ENCODE data around the gene ZRANB1.

Gene ZRANB1

DNA sequence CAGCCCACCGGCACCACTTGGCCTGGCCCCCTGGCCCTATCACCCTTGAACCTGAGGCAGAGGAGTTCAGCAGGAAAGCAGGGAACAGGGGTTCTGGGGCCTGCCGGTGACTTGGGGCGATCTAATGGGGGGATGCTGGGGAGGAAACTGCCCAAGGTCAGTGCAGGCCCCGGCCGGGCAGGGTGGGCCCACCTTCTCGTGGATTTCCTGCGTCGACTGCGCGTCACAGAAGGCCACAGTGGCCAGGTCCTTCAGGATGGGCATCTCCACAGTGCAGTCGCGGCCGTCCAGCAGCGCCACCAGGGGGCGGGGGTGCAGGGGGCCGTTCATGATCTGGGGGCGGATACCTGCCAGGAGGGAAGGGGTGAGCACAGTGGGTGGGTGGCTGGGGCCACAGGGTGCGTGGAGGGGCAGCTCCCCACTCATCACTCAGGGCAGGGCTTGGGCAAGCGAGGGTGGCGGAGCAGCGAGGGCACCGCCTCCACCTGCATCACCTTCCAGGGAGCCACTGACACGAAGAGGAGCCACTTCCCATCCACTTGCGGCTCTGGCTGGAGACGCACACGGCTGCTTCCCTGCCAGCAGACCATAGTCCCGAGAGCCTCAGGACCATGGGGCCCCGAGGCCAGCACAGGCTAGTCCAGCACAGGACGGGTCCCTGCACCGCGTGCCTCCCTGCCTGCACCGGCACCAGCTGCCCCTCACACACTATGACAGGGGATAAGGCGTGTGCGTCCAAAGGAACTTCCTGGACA lies 61.4 kb downstream of the ZRANB1 start:
- Histone ChIP-seq H3K9ac (ENCODE audit: low read depth, low read length) (no peak overlapping the region), H3K27me3 (ENCODE audit: control insufficient read depth, insufficient read depth, low read length) (no peaks in the 10 kb centered on the region), H3K4me3 (ENCODE audit: low read length) (no peak overlapping the region), H3K4me1 (ENCODE audit: control insufficient read depth, insufficient read depth, low read length) (peaks cover 29% of the 10 kb centered on the region), H3K4me2 (ENCODE audit: low read length) (no peak overlapping the region), H3K36me3 (ENCODE audit: insufficient read depth, low read length) (peaks cover 65% of the 10 kb centered on the region), H3K9me3 (replicated peaks; ENCODE audit: low read length) (no peaks in the 10 kb centered on the region)

DNA sequence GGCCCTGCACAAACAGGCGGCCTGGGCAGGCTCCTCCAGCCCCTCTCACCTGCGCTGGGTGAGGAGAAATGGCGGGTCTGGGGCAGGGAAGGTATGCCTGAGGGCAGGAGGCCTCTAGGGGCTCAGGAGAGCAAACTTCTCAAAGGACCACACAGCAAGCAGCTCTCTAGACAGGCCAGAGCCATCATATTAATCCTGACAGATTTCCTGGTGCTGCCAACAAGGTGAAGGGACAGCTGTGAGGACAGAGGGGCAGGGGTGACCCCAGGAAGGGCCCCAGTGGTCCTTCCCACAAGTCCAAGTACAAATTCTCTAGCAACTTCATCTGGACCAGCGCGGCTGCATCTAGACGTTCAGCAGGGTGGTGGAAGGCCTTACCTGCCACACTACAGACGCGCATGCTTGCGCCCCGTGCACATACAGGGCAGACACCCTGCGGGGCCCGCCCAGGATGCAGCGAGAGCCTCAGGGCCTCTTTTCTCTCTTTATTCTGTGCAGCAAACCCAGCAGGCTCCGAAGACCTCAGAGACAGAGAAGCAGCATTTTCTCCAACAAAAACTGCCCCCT lies 62.1 kb downstream of the ZRANB1 start:
- H3K4me3 ChIP-seq (ENCODE audit: low read length): no peak overlapping the region
- H3K9me3 ChIP-seq (replicated peaks; ENCODE audit: low read length): no peaks in the 10 kb centered on the region
- H3K27me3 ChIP-seq (ENCODE audit: control insufficient read depth, insufficient read depth, low read length): no peaks in the 10 kb centered on the region
- H3K4me2 ChIP-seq (ENCODE audit: low read length): no peak overlapping the region
- H3K9ac ChIP-seq (ENCODE audit: low read depth, low read length): no peak overlapping the region
- H3K36me3 ChIP-seq (ENCODE audit: insufficient read depth, low read length): peaks cover 58% of the 10 kb centered on the region
- H3K4me1 ChIP-seq (ENCODE audit: control insufficient read depth, insufficient read depth, low read length): peaks cover 29% of the 10 kb centered on the region

DNA sequence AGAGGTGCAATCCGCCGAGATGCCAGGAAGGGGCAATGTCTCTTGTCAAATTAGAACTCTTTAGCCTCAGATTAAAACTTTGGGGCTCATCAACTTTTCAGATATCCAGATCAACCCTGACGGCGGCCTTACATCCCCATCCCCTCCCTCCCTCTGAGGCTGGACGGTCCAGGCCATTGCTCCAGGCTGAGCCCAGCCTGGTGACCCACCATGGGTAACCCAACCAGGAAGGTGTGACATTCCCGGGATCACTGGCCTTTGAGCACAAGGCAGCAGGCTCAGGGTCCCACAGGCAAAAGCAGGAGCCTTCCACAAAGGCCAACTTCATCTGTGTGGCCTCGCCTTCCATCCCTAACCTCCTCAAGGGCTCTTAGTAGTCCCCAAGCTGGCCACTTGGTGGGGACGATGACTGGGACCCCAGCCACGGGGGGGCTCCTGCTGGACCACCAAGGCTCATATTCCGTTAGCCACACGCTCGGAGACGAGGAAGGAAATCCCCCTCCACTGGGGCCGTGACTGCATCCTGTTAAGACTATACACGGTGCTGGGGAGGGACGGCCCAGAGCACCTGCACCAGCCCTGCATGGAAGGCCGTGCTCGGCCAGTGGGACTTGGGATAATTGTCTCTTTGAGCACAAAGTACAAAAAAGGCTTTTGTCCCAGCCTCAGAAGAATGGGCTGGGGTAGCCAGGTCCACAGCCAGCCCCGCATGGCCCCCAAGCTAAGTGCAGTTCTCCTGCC lies 62.8 kb downstream of the ZRANB1 start:
- Histone ChIP-seq H3K9ac (ENCODE audit: low read depth, low read length) (no peak overlapping the region), H3K27me3 (ENCODE audit: control insufficient read depth, insufficient read depth, low read length) (no peaks in the 10 kb centered on the region), H3K4me2 (ENCODE audit: low read length) (no peak overlapping the region), H3K4me3 (ENCODE audit: low read length) (no peak overlapping the region), H3K4me1 (ENCODE audit: control insufficient read depth, insufficient read depth, low read length) (peaks cover 24% of the 10 kb centered on the region), H3K9me3 (replicated peaks; ENCODE audit: low read length) (no peaks in the 10 kb centered on the region), H3K36me3 (ENCODE audit: insufficient read depth, low read length) (peaks cover 56% of the 10 kb centered on the region)

- no peaks in the 10 kb centered on the region for H3K9me3 ChIP-seq (replicated peaks; ENCODE audit: low read length)
- H3K36me3 ChIP-seq (ENCODE audit: insufficient read depth, low read length): peaks cover 48% of the 10 kb centered on the region
- no peaks in the 10 kb centered on the region for H3K27me3 ChIP-seq (ENCODE audit: control insufficient read depth, insufficient read depth, low read length)
- no peak overlapping the region for H3K4me3 ChIP-seq (ENCODE audit: low read length)
- no peak overlapping the region for H3K4me2 ChIP-seq (ENCODE audit: low read length)
- peaks cover 17% of the 10 kb centered on the region for H3K4me1 ChIP-seq (ENCODE audit: control insufficient read depth, insufficient read depth, low read length)
- no peak overlapping the region for H3K9ac ChIP-seq (ENCODE audit: low read depth, low read length)
These were observed 63.6 kb downstream of the ZRANB1 start for GRCh38 chr10:125005312-125006187.

DNA sequence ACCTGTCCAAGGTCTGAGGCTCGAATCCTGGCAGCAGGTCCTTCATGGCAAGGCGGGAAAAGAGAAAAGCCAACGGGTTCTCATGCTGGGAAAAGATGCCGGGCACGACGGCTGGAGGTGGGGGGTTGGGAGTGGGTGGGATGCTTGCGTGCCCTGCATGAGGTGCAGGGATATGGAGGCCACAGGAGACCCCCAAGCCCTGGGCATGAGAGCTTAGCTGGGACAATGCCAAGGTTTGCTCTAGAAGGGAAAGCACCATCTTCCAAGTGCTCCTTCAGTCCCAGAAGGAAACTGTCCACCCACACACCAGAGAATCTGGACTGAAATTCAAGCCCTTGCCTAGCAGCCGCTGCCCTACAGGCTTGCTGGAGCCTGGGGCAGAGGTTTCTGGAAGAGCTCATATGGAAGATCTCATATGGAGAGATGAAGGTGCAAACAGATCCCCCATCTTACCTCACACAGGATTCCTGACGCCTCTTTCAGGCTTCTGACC lies 64.3 kb downstream of the ZRANB1 start:
- no peaks in the 10 kb centered on the region for H3K27me3 ChIP-seq (ENCODE audit: control insufficient read depth, insufficient read depth, low read length)
- no peak overlapping the region for H3K4me2 ChIP-seq (ENCODE audit: low read length)
- H3K9me3 ChIP-seq (replicated peaks; ENCODE audit: low read length): no peaks in the 10 kb centered on the region
- peak overlapping the region; percentile 60 for H3K9ac ChIP-seq (ENCODE audit: low read depth, low read length)
- H3K36me3 ChIP-seq (ENCODE audit: insufficient read depth, low read length): peaks cover 46% of the 10 kb centered on the region
- peaks cover 17% of the 10 kb centered on the region for H3K4me1 ChIP-seq (ENCODE audit: control insufficient read depth, insufficient read depth, low read length)
- H3K4me3 ChIP-seq (ENCODE audit: low read length): no peak overlapping the region

DNA sequence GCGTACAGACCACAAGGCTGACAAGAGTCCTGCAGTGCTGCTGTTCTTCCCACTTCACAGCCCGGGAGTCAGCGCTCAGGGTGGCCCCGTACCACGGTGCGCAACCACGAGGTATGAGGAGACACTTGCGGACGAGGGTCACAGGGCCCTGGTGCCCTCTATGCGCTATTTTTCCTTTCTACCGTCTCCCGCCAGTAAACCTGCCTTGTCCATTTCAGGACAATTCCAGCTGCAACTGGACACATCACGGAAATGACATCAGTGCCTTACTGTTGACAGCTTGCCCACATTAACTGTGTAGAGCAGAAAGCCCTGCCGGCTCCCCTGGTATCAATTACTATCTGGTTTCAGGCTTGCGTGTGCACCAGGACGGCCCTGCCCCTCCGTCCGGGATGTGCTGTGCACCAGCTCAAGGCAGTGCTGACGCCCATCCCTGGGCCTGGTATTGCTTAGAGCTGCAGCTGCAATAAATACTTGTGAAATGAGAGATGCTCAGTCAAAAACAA lies 65.1 kb downstream of the ZRANB1 start:
- Histone ChIP-seq H3K27me3 (ENCODE audit: control insufficient read depth, insufficient read depth, low read length) (no peaks in the 10 kb centered on the region), H3K4me3 (ENCODE audit: low read length) (no peak overlapping the region), H3K36me3 (ENCODE audit: insufficient read depth, low read length) (peaks cover 46% of the 10 kb centered on the region), H3K9me3 (replicated peaks; ENCODE audit: low read length) (no peaks in the 10 kb centered on the region), H3K4me1 (ENCODE audit: control insufficient read depth, insufficient read depth, low read length) (peaks cover 22% of the 10 kb centered on the region), H3K4me2 (ENCODE audit: low read length) (no peak overlapping the region), H3K9ac (ENCODE audit: low read depth, low read length) (peak overlapping the region; percentile 60)

DNA sequence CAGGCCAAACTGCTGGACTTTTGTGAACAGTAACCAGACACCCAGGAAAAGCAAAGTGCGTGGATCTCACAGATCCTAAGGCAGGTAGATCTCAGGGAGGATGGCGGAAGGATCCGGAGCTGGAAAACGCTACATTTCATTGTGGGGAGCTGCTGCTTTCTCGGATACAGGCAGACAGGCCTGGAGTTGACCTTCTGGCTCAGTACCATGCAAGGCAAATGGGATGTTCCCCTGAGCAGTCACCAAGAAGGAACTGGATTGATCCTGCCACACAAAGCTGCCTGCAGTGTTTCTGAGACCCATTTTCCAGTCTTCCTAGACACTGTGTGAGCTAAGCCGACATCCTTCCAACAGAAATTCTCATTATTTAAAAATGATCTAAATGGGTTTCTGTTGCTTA lies 65.5 kb downstream of the ZRANB1 start:
- Histone ChIP-seq H3K27me3 (ENCODE audit: control insufficient read depth, insufficient read depth, low read length) (no peaks in the 10 kb centered on the region), H3K4me2 (ENCODE audit: low read length) (no peak overlapping the region), H3K9me3 (replicated peaks; ENCODE audit: low read length) (no peaks in the 10 kb centered on the region), H3K9ac (ENCODE audit: low read depth, low read length) (peak overlapping the region; percentile 46), H3K4me1 (ENCODE audit: control insufficient read depth, insufficient read depth, low read length) (peaks cover 27% of the 10 kb centered on the region), H3K36me3 (ENCODE audit: insufficient read depth, low read length) (peaks cover 46% of the 10 kb centered on the region), H3K4me3 (ENCODE audit: low read length) (no peak overlapping the region)

- H3K27me3 ChIP-seq (ENCODE audit: control insufficient read depth, insufficient read depth, low read length): no peaks in the 10 kb centered on the region
- H3K9me3 ChIP-seq (replicated peaks; ENCODE audit: low read length): no peaks in the 10 kb centered on the region
- H3K4me3 ChIP-seq (ENCODE audit: low read length): no peak overlapping the region
- peaks cover 36% of the 10 kb centered on the region for H3K36me3 ChIP-seq (ENCODE audit: insufficient read depth, low read length)
- H3K9ac ChIP-seq (ENCODE audit: low read depth, low read length): no peak overlapping the region
- H3K4me1 ChIP-seq (ENCODE audit: control insufficient read depth, insufficient read depth, low read length): peaks cover 27% of the 10 kb centered on the region
- no peak overlapping the region for H3K4me2 ChIP-seq (ENCODE audit: low read length)
These were observed 67.0 kb downstream of the ZRANB1 start for GRCh38 chr10:125008689-125009638.

DNA sequence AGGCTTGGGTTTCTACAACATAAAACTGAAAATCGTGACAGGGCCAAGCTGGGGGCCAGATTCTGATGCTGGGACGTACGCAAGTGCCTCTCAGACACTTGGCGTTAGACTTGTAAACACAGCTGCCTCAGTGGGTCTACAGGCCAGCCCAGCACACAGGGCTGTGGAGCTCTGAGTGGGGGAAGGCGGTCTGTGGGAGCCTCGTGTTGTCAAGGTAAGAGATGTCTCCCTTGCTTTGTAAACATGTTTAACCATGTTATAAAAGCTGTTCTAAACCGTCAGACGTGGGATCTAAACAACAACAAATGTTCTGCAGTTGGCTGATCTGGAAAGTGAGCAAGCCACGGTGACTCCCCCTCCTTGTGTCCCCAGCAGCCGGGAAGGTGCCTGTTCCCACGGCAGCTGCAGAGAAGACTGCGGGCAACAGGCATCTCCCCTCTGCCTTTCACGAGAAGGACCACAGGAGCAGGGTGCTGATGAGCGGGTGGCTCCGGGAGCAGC lies 67.8 kb downstream of the ZRANB1 start:
- Histone ChIP-seq H3K4me1 (ENCODE audit: control insufficient read depth, insufficient read depth, low read length) (peaks cover 27% of the 10 kb centered on the region), H3K36me3 (ENCODE audit: insufficient read depth, low read length) (peaks cover 35% of the 10 kb centered on the region), H3K27me3 (ENCODE audit: control insufficient read depth, insufficient read depth, low read length) (no peaks in the 10 kb centered on the region), H3K4me2 (ENCODE audit: low read length) (no peak overlapping the region), H3K9ac (ENCODE audit: low read depth, low read length) (no peak overlapping the region), H3K4me3 (ENCODE audit: low read length) (no peak overlapping the region), H3K9me3 (replicated peaks; ENCODE audit: low read length) (no peaks in the 10 kb centered on the region)

DNA sequence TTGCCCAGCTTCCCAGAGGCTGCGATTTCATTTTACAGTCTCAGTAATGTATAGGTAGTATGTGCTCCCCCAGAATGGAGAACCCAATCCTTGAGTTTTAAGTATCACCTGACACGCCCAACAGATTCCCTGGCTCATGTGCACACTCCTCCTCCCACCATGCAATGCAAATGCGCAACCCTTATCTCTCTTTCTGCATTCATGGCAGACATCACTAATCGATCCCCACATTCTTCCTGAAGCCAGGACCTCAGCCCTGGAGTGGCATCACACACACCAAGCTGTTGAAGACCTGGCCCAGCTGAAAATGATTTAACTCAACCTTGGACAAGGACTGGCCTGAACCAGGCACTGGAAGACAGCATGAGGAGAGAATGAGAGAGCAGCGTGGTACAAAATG lies 68.4 kb downstream of the ZRANB1 start:
- peaks cover 31% of the 10 kb centered on the region for H3K36me3 ChIP-seq (ENCODE audit: insufficient read depth, low read length)
- no peak overlapping the region for H3K9ac ChIP-seq (ENCODE audit: low read depth, low read length)
- no peaks in the 10 kb centered on the region for H3K9me3 ChIP-seq (replicated peaks; ENCODE audit: low read length)
- H3K27me3 ChIP-seq (ENCODE audit: control insufficient read depth, insufficient read depth, low read length): no peaks in the 10 kb centered on the region
- H3K4me2 ChIP-seq (ENCODE audit: low read length): no peak overlapping the region
- peaks cover 33% of the 10 kb centered on the region for H3K4me1 ChIP-seq (ENCODE audit: control insufficient read depth, insufficient read depth, low read length)
- no peak overlapping the region for H3K4me3 ChIP-seq (ENCODE audit: low read length)
